Measurements from ENCODE around the gene CPO. TPM values are rescaled to one million over a fixed set of nuclear protein-coding genes. Genes with fewer than 3 reads are reported as not detected.

CPO gene, protein sequence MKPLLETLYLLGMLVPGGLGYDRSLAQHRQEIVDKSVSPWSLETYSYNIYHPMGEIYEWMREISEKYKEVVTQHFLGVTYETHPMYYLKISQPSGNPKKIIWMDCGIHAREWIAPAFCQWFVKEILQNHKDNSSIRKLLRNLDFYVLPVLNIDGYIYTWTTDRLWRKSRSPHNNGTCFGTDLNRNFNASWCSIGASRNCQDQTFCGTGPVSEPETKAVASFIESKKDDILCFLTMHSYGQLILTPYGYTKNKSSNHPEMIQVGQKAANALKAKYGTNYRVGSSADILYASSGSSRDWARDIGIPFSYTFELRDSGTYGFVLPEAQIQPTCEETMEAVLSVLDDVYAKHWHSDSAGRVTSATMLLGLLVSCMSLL
- not detected in 2 replicates for total RNA-seq

DNA sequence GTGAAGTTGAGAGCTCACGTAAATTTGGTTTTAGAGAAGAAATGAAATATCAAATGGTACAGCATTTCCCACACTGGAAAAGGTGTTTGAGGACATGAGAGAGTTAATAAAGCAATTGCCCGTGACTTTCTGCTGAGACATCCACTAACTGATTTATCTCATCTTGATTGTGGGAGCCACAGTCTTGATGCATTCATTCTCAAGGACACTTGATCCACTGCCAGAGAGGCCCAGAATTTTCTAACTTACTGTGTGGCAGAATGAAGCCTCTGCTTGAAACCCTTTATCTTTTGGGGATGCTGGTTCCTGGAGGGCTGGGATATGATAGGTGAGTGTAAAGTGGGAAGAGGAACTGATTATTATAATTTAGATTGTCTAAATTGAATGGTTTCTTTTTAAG, at the start of gene CPO:
Gene CPO (plus strand): TSS at position 179 of the 400 bp plus-strand sequence. CDS start 82 bp downstream, at position 261.
- Histone ChIP-seq H4K20me1 (ENCODE audit: insufficient read depth, low read length) (no peaks in the 10 kb centered on the region), H3K27ac (ENCODE audit: low read depth, low read length) (no peak within 1 kb of the TSS), H3K9me3 (ENCODE audit: low read depth, low read length) (no peaks in the 10 kb centered on the region), H3K4me2 (ENCODE audit: insufficient read depth, low read length) (no peak within 1 kb of the TSS), H3K36me3 (ENCODE audit: insufficient read depth, low read length) (no peaks in the 10 kb centered on the region), H3K79me2 (ENCODE audit: insufficient read depth, low read length) (no peaks in the 10 kb centered on the region), H2AFZ (ENCODE audit: low read length) (no peak within 1 kb of the TSS), H3K4me1 (ENCODE audit: insufficient read depth, low read length) (no peaks in the 10 kb centered on the region), H3K4me3 (ENCODE audit: insufficient read depth, low read length) (no peak within 1 kb of the TSS), H3K27me3 (ENCODE audit: insufficient read depth, low read length) (no peaks in the 10 kb centered on the region)
- DNase-seq (ENCODE audit: insufficient read length, low spot score, missing footprints) = no peak
- TF ChIP-seq CTCF (IDR thresholded peaks at IDR 0.05; ENCODE audit: extremely low read depth, low read depth, low read length) = no peak

- Histone ChIP-seq H3K4me2 (ENCODE audit: insufficient read depth, low read length) (no peak overlapping the region), H2AFZ (ENCODE audit: low read length) (no peak overlapping the region), H3K27me3 (ENCODE audit: insufficient read depth, low read length) (no peaks in the 10 kb centered on the region), H3K4me3 (ENCODE audit: insufficient read depth, low read length) (no peak overlapping the region), H3K79me2 (ENCODE audit: insufficient read depth, low read length) (no peaks in the 10 kb centered on the region), H3K4me1 (ENCODE audit: insufficient read depth, low read length) (no peaks in the 10 kb centered on the region), H3K9me3 (ENCODE audit: low read depth, low read length) (no peaks in the 10 kb centered on the region), H3K27ac (ENCODE audit: low read depth, low read length) (no peak overlapping the region), H3K36me3 (ENCODE audit: insufficient read depth, low read length) (no peaks in the 10 kb centered on the region), H4K20me1 (ENCODE audit: insufficient read depth, low read length) (no peaks in the 10 kb centered on the region)
- TF ChIP-seq CTCF (IDR thresholded peaks at IDR 0.05; ENCODE audit: extremely low read depth, low read depth, low read length) = no peak
- no peak for DNase-seq (ENCODE audit: insufficient read length, low spot score, missing footprints)
Observed at GRCh38 chr2:206890179-206890578, 49.1 kb upstream of the CPO start.

- Histone ChIP-seq H3K36me3 (ENCODE audit: insufficient read depth, low read length) (no peaks in the 10 kb centered on the region), H3K4me3 (ENCODE audit: insufficient read depth, low read length) (no peak overlapping the region), H3K79me2 (ENCODE audit: insufficient read depth, low read length) (no peaks in the 10 kb centered on the region), H3K27ac (ENCODE audit: low read depth, low read length) (no peak overlapping the region), H3K4me1 (ENCODE audit: insufficient read depth, low read length) (no peaks in the 10 kb centered on the region), H2AFZ (ENCODE audit: low read length) (no peak overlapping the region), H3K27me3 (ENCODE audit: insufficient read depth, low read length) (no peaks in the 10 kb centered on the region), H4K20me1 (ENCODE audit: insufficient read depth, low read length) (no peaks in the 10 kb centered on the region), H3K4me2 (ENCODE audit: insufficient read depth, low read length) (no peak overlapping the region), H3K9me3 (ENCODE audit: low read depth, low read length) (no peaks in the 10 kb centered on the region)
- no peak for TF ChIP-seq CTCF (IDR thresholded peaks at IDR 0.05; ENCODE audit: extremely low read depth, low read depth, low read length)
- no peak for DNase-seq (ENCODE audit: insufficient read length, low spot score, missing footprints)
Observed at GRCh38 chr2:206890926-206891325, 48.4 kb upstream of the CPO start.

GRCh38 chr2:206915121-206915520, 24.2 kb upstream of the CPO start:
- peak; percentile 71 for DNase-seq (ENCODE audit: insufficient read length, low spot score, missing footprints)
- peak overlapping the region; percentile 45 for H3K27ac ChIP-seq (ENCODE audit: low read depth, low read length)
- no peaks in the 10 kb centered on the region for H3K79me2 ChIP-seq (ENCODE audit: insufficient read depth, low read length)
- no peaks in the 10 kb centered on the region for H3K27me3 ChIP-seq (ENCODE audit: insufficient read depth, low read length)
- no peaks in the 10 kb centered on the region for H3K9me3 ChIP-seq (ENCODE audit: low read depth, low read length)
- peak overlapping the region; percentile 33 for H3K4me2 ChIP-seq (ENCODE audit: insufficient read depth, low read length)
- H3K4me1 ChIP-seq (ENCODE audit: insufficient read depth, low read length) = peaks cover 13% of the 10 kb centered on the region
- no peak overlapping the region for H3K4me3 ChIP-seq (ENCODE audit: insufficient read depth, low read length)
- H2AFZ ChIP-seq (ENCODE audit: low read length) = no peak overlapping the region
- H4K20me1 ChIP-seq (ENCODE audit: insufficient read depth, low read length) = no peaks in the 10 kb centered on the region
- TF ChIP-seq CTCF (IDR thresholded peaks at IDR 0.05; ENCODE audit: extremely low read depth, low read depth, low read length) = no peak
- H3K36me3 ChIP-seq (ENCODE audit: insufficient read depth, low read length) = no peaks in the 10 kb centered on the region
